Measurements from ENCODE around the gene OR14J1. TPM values are rescaled to one million over a fixed set of nuclear protein-coding genes. Genes with fewer than 3 reads are reported as not detected.
"Not testable (repeated sequence)": the region's sequence is repeated elsewhere in the genome, so short reads cannot be mapped to it uniquely, and the experiment has no call there.

The OR14J1 gene
- total RNA-seq, 1 experiment from 2014 or later: not detected

DNA sequence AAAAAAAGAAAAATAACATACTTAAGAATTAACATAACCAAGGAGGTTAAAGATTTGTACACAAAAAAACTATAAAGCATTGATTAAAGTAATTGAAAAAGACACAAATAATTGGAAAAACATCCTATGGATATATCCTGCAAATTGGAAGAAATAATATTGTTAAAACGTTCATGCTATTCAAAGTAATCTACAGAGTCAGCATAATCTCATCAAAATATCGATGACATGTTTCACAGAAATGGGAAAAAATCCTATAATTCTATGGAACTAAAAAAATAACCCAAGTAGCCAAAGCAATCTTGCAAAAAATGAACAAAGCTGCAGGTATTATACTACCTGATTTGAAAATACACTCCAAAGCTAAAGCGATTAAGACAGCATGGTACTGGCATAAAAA is 43.9 kb downstream of the OR14J1 start:
- no TSS peak for BruUV-seq (replicated peaks)
- no peaks in the 10 kb centered on the region for H3F3A ChIP-seq (ENCODE audit: insufficient read depth, low read depth)
- H3K27ac ChIP-seq: no peak overlapping the region
- H3K4me2 ChIP-seq: no peak overlapping the region
- H4K20me1 ChIP-seq (ENCODE audit: insufficient read depth): no peaks in the 10 kb centered on the region
- no peaks in the 10 kb centered on the region for H3K4me1 ChIP-seq (replicated peaks; ENCODE audit: insufficient read depth)
- 0 out of 2 replicates have a peak, but pooled peaks cover 3% of the 10 kb centered on the region for H3K27me3 ChIP-seq (ENCODE audit: insufficient read depth, low read depth)
- no peaks in the 10 kb centered on the region for H3K9me2 ChIP-seq (ENCODE audit: insufficient read depth)
- no peak overlapping the region for H2AFZ ChIP-seq
- H3K9me3 ChIP-seq (ENCODE audit: insufficient read depth, low read depth): no peaks in the 10 kb centered on the region
- ChIA-PET CTCF (no interaction called here), POLR2A (ENCODE audit: unreplicated experiment) (no interaction called here)
- H3K79me2 ChIP-seq (ENCODE audit: low read depth): no peaks in the 10 kb centered on the region
- intact Hi-C loops (cut with micrococcal nuclease; ENCODE audit: unreplicated experiment): no loop called here
- H3K36me3 ChIP-seq (ENCODE audit: low read depth): no peaks in the 10 kb centered on the region
- no peak overlapping the region for H3K4me3 ChIP-seq
- TF ChIP-seq EZH2 (IDR thresholded peaks at IDR 0.05; ENCODE audit: low read depth): no peak
- TF ChIP-seq, protein P1, sequence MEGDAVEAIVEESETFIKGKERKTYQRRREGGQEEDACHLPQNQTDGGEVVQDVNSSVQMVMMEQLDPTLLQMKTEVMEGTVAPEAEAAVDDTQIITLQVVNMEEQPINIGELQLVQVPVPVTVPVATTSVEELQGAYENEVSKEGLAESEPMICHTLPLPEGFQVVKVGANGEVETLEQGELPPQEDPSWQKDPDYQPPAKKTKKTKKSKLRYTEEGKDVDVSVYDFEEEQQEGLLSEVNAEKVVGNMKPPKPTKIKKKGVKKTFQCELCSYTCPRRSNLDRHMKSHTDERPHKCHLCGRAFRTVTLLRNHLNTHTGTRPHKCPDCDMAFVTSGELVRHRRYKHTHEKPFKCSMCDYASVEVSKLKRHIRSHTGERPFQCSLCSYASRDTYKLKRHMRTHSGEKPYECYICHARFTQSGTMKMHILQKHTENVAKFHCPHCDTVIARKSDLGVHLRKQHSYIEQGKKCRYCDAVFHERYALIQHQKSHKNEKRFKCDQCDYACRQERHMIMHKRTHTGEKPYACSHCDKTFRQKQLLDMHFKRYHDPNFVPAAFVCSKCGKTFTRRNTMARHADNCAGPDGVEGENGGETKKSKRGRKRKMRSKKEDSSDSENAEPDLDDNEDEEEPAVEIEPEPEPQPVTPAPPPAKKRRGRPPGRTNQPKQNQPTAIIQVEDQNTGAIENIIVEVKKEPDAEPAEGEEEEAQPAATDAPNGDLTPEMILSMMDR (conservative IDR thresholded peaks at IDR 0.05): no peak
- DNase-seq: no peak

DNA sequence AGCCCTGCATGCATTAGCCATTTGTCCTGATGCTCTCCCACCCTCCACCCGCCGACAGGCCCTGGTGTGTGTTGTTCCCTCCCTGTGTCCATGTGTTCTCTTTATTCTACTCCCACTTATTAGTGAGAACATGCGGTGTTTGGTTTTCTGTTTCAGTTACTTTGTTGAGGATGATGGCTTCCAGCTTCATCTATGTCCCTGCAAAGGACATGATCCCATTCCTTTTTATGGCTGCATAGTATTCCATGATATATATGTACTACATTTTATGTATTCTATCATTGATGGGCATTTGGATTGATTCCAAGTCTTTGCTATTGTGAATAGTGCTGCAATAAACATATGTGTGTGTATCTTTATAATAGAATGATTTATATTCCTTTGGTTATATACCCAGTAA is 47.8 kb downstream of the OR14J1 start:
- H3K4me1 ChIP-seq (replicated peaks; ENCODE audit: insufficient read depth); POLR2A ChIA-PET (ENCODE audit: unreplicated experiment); DNase-seq: not testable (repeated sequence)

DNA sequence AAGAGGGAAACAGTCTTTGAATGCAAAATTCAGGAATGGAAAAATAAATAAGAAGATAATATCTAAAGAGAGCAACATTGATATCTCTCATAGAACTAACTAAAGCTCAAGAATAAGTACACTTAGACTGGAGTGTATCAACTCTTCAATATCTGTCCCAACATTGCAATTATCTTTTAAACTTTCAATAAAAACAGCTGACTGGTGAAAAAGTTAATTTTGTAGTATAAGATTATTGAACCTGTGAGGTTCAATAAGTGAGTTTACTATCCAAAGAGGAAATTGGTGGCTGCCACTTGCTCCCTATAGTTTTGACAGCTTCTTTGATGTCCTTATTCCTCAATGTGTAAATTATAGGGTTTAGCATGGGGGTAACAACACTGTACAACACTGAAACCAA is 53.5 kb downstream of the OR14J1 start:
- Histone ChIP-seq H4K20me1 (ENCODE audit: insufficient read depth) (no peaks in the 10 kb centered on the region), H3K79me2 (ENCODE audit: low read depth) (no peaks in the 10 kb centered on the region), H2AFZ (no peak overlapping the region), H3K27me3 (ENCODE audit: insufficient read depth, low read depth) (no peaks in the 10 kb centered on the region; the same call in 1 of the 2 replicates), H3K4me1 (replicated peaks; ENCODE audit: insufficient read depth) (no peaks in the 10 kb centered on the region), H3K4me3 (no peak overlapping the region), H3F3A (ENCODE audit: insufficient read depth, low read depth) (no peaks in the 10 kb centered on the region), H3K9me2 (ENCODE audit: insufficient read depth) (no peaks in the 10 kb centered on the region), H3K4me2 (no peak overlapping the region), H3K27ac (no peak overlapping the region), H3K9me3 (ENCODE audit: insufficient read depth, low read depth) (no peaks in the 10 kb centered on the region), H3K36me3 (ENCODE audit: low read depth) (no peaks in the 10 kb centered on the region)
- ChIA-PET POLR2A (ENCODE audit: unreplicated experiment) (no interaction called here), CTCF (no interaction called here)
- DNase-seq: no peak
- TF ChIP-seq, protein P1 (conservative IDR thresholded peaks at IDR 0.05): no peak
- no peak for TF ChIP-seq EZH2 (IDR thresholded peaks at IDR 0.05; ENCODE audit: low read depth)
- no TSS peak for BruUV-seq (replicated peaks)
- intact Hi-C loops (cut with micrococcal nuclease; ENCODE audit: unreplicated experiment): no loop called here

More for the DNA sequence above, 47.8 kb downstream of the OR14J1 start:
- H3K27me3 ChIP-seq (ENCODE audit: insufficient read depth, low read depth); H3K9me2 ChIP-seq (ENCODE audit: insufficient read depth); H3K9me3 ChIP-seq (ENCODE audit: insufficient read depth, low read depth); H3K4me3 ChIP-seq; BruUV-seq (replicated peaks); intact Hi-C loops (cut with micrococcal nuclease; ENCODE audit: unreplicated experiment); H3K79me2 ChIP-seq (ENCODE audit: low read depth); H3F3A ChIP-seq (ENCODE audit: insufficient read depth, low read depth); H3K36me3 ChIP-seq (ENCODE audit: low read depth); CTCF ChIA-PET; H2AFZ ChIP-seq; H3K4me2 ChIP-seq; H4K20me1 ChIP-seq (ENCODE audit: insufficient read depth); H3K27ac ChIP-seq: not testable (repeated sequence)

DNA sequence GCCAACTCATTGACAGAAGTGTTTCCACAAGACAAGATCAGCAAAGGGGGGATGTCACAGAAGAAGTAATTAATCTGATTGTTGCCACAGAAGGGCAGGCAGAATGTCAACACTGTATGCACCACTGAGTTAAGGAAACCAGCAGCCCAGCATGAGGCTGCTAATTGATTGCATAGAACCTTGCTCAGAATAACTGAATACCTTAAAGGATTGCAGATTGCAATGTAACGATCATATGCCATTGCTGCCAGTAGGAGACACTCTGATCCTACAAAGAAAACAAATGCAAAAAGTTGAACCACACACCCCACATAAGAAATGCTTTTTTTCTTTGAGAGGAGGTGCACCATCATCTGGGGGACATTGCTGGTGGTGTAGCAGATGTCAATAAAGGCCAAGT is 54.1 kb downstream of the OR14J1 start:
- H3K27me3 ChIP-seq (ENCODE audit: insufficient read depth, low read depth): no peaks in the 10 kb centered on the region; the same call in 1 of the 2 replicates
- TF ChIP-seq, protein P1 (conservative IDR thresholded peaks at IDR 0.05): no peak
- no peak for TF ChIP-seq EZH2 (IDR thresholded peaks at IDR 0.05; ENCODE audit: low read depth)
- H3K9me3 ChIP-seq (ENCODE audit: insufficient read depth, low read depth): no peaks in the 10 kb centered on the region
- no peaks in the 10 kb centered on the region for H3K36me3 ChIP-seq (ENCODE audit: low read depth)
- POLR2A ChIA-PET (ENCODE audit: unreplicated experiment): no interaction called here
- H2AFZ ChIP-seq: no peak overlapping the region
- H3K79me2 ChIP-seq (ENCODE audit: low read depth): no peaks in the 10 kb centered on the region
- CTCF ChIA-PET: no interaction called here
- no peaks in the 10 kb centered on the region for H3K9me2 ChIP-seq (ENCODE audit: insufficient read depth)
- no peak overlapping the region for H3K4me3 ChIP-seq
- BruUV-seq (replicated peaks): no TSS peak
- no peak overlapping the region for H3K4me2 ChIP-seq
- no peaks in the 10 kb centered on the region for H3K4me1 ChIP-seq (replicated peaks; ENCODE audit: insufficient read depth)
- no peak overlapping the region for H3K27ac ChIP-seq
- H4K20me1 ChIP-seq (ENCODE audit: insufficient read depth): no peaks in the 10 kb centered on the region
- no peak for DNase-seq
- no peaks in the 10 kb centered on the region for H3F3A ChIP-seq (ENCODE audit: insufficient read depth, low read depth)
- intact Hi-C loops (cut with micrococcal nuclease; ENCODE audit: unreplicated experiment): no loop called here

All from PC-9 (cell line).